SH-SY5Y (cell line): ENCODE measurements around the gene KYAT1.

Source experiments
- GATA2 ChIP-seq: IDR thresholded peaks from 2 replicates; pipeline ENCODE4 v1.6.1; 2011; ENCODE audit warnings: mild to moderate bottlenecking, low read depth, low read length
- GATA3 ChIP-seq: IDR thresholded peaks from 2 replicates; pipeline ENCODE4 v1.6.1; 2011; ENCODE audit warnings: low read depth, mild to moderate bottlenecking, low read length, moderate library complexity

GRCh38 chr9:128912270-128912853 lies 30.6 kb upstream of the KYAT1 start:
- TF ChIP-seq GATA2 (no peak), GATA3 (no peak)
